ENCODE data around the gene OGG1.

- TF ChIP-seq CTCF (IDR thresholded peaks at IDR 0.05) = no peak
- TF ChIP-seq POLR2A (IDR thresholded peaks at IDR 0.05) = no peak
Measured at GRCh38 chr3:9779721-9780457, 30.1 kb downstream of the OGG1 start.

All from adrenal gland (tissue), 5 donors.